Pancreas (tissue), 10 donors: Measurements from ENCODE around the gene NT5DC4. TPM values are rescaled to one million over a fixed set of nuclear protein-coding genes. Genes with fewer than 3 reads are reported as not detected.

ENCODE experiments used
- ATAC-seq, 4 donors: fragments of 200-7000 bp; cut with Tn5 transposase; one replicate each; pipeline versions ENCODE4 v1.8.0 to v1.9.1; 2020; ENCODE audit warnings: mild to moderate bottlenecking in 4 of 4, moderate library complexity in 4 of 4
- DNase-seq, 6 donors: peaks; one replicate each; pipeline ENCODE4 v3.0.0-alpha.2; 2020
- FAIRE-seq: peaks from 2 replicates; lab custom pipeline; 2012; peaks lifted over from hg19 to GRCh38; lab: Jason Lieb, UNC
- H3K27ac ChIP-seq, 4 donors: fragments of 200-600 bp; sonication (generic); 1 replicate in 3 of 4; 2 replicates in 1 of 4; pipeline versions ENCODE4 v1.5.0 to v1.8.0; 2020
- H3K27me3 ChIP-seq, 4 donors: fragments of 200-600 bp; one replicate each; pipeline ENCODE4 v1.8.0; 2021
- H3K36me3 ChIP-seq, 3 donors: fragments of 200-600 bp; sonication (generic) in 1 of 3; one replicate each; pipeline versions ENCODE4 v1.5.0 to v1.8.0; 2020 to 2021
- H3K4me1 ChIP-seq, 3 donors: fragments of 200-600 bp; one replicate each; pipeline ENCODE4 v1.8.0; 2021
- H3K4me3 ChIP-seq, 4 donors: fragments of 200-600 bp; sonication (generic) in 2 of 4; one replicate each; pipeline versions ENCODE4 v1.5.0 to v1.8.0; 2020 to 2021
- H3K9me3 ChIP-seq, 4 donors: fragments of 200-600 bp; one replicate each; pipeline ENCODE4 v1.8.0; 2021
- WGBS, 2 donors: extraction: QIAGEN DNeasy Blood & Tissue Kit; methylation state at CpG; one replicate each; pipeline ENCODE4 v1.1.7; 2013; 5-methylcytosine and 5-hydroxymethylcytosine counted together
- intact Hi-C, 3 donors: fragments of 100-400 bp; cut with DNase I; formaldehyde crosslinking; loops; one replicate each; pipeline versions ENCODE4 v1.11.1 to v1.14.2; 2022
- polyA plus RNA-seq, 2 donors: library from polyadenylated mRNA; stranded (reverse); fragments of 200-250 nt; gene quantifications; one replicate each; pipeline ENCODE4 v1.2.3, GENCODE V29; 2013
- total RNA-seq, 6 donors: library from RNA; stranded (reverse); fragmentation: NEBNext Ultra II Directional in 4 of 6; extraction: Animal tissue kit (Norgen Biotek cat#: 25700) in 4 of 6; gene quantifications; one replicate each; pipeline versions ENCODE4 v1.2.1 to v1.2.4, GENCODE V29; 2021 to 2023
- TF ChIP-seq, protein P1 (sequence below), 4 donors: fragments of 200-600 bp; sonication (generic) in 3 of 4; IDR thresholded peaks; one replicate each; pipeline versions ENCODE4 v1.5.0 to v1.8.0; 2021; ENCODE audit warnings: antibody characterized with exemption in 4 of 4
- donor health status: healthy with polysubstance abuse.
- donor health status: DM: no; HTN: no; CAD: no; lungs with moderate emphysema.
- donor health status: DM: no; HTN: no; CAD: no.
- donor health status: control.
- donor health status: control.
- donor health status: Bipolar disorder and iron deficiency.
- donor health status: DM: yes; HTN: yes; CAD: no.
- donor health status: DM: no; HTN: no; CAD: no.
- donor health status: DM: no; HTN: no; CAD: no.
- donor health status: DM: yes; HTN: yes; CAD: no.

Gene NT5DC4
- total and polyA plus RNA-seq, 8 donors: 0.09 TPM; not detected in 7

GRCh38 chr2:112749755-112750559, 29.1 kb downstream of the NT5DC4 start:
- Histone ChIP-seq H3K36me3 (no peaks in the 10 kb centered on the region), H3K4me3 (no peak overlapping the region), H3K4me1 (peaks cover 0 to 4% (median 0%) of the 10 kb centered on the region in 3 donors), H3K9me3 (no peaks in the 10 kb centered on the region), H3K27me3 (no peaks in the 10 kb centered on the region), H3K27ac (no peak overlapping the region)
- intact Hi-C loops: loop anchor here in 1 of 3 donors (5.0 to 10.0 kb wide), 2 partner anchors 137 to 185 kb away; no protein-coding TSS in a partner anchor
- FAIRE-seq (no peak), DNase-seq (peak; percentile 49 to 89 (median 74)), ATAC-seq (peak; percentile 61 to 97 (median 86))
- WGBS, 2 donors: 67 to 71% methylated on average over 9 of the region's 9 CpGs
- TF ChIP-seq, protein P1, sequence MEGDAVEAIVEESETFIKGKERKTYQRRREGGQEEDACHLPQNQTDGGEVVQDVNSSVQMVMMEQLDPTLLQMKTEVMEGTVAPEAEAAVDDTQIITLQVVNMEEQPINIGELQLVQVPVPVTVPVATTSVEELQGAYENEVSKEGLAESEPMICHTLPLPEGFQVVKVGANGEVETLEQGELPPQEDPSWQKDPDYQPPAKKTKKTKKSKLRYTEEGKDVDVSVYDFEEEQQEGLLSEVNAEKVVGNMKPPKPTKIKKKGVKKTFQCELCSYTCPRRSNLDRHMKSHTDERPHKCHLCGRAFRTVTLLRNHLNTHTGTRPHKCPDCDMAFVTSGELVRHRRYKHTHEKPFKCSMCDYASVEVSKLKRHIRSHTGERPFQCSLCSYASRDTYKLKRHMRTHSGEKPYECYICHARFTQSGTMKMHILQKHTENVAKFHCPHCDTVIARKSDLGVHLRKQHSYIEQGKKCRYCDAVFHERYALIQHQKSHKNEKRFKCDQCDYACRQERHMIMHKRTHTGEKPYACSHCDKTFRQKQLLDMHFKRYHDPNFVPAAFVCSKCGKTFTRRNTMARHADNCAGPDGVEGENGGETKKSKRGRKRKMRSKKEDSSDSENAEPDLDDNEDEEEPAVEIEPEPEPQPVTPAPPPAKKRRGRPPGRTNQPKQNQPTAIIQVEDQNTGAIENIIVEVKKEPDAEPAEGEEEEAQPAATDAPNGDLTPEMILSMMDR (IDR thresholded peaks at IDR 0.05): peak; percentile 69 to 93 (median 74)

DNA sequence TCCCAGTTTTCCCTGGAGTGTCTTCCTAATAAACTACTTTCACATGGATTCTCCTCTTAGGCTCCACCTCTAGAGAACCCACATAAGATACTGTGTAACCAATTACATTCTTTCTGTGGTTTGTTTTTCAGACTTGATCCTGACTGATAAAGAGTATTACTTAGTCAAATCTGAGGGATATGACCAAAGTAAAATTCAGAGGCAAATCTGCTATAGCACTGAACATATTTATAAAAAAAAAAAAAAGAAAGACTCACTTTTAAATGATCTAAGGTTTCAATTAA, 29.7 kb downstream of the NT5DC4 start:
- DNase-seq: no peak
- Histone ChIP-seq H3K4me1 (peaks cover 0 to 4% (median 0%) of the 10 kb centered on the region in 3 donors), H3K27me3 (no peaks in the 10 kb centered on the region), H3K4me3 (no peak overlapping the region), H3K36me3 (no peaks in the 10 kb centered on the region), H3K9me3 (no peaks in the 10 kb centered on the region), H3K27ac (no peak overlapping the region)
- TF ChIP-seq, protein P1 (IDR thresholded peaks at IDR 0.05): no peak
- FAIRE-seq: no peak
- intact Hi-C loops: loop anchor here in 1 of 3 donors (5.0 to 10.0 kb wide), 2 partner anchors 137 to 184 kb away; no protein-coding TSS in a partner anchor
- ATAC-seq: no peak

- H3K27ac ChIP-seq: no peak overlapping the region
- H3K9me3 ChIP-seq: no peaks in the 10 kb centered on the region
- no peak for DNase-seq
- H3K4me1 ChIP-seq: peaks cover 0 to 4% (median 0%) of the 10 kb centered on the region in 3 donors
- H3K36me3 ChIP-seq: no peaks in the 10 kb centered on the region
- no peak overlapping the region for H3K4me3 ChIP-seq
- intact Hi-C loops: loop anchor here in 1 of 3 donors (5.0 to 10.0 kb wide), 2 partner anchors 136 to 183 kb away; no protein-coding TSS in a partner anchor
- peak in 1 of 4 donors; percentile 36 for ATAC-seq
- FAIRE-seq: no peak
- no peaks in the 10 kb centered on the region for H3K27me3 ChIP-seq
- TF ChIP-seq, protein P1 (IDR thresholded peaks at IDR 0.05): no peak
Observed at GRCh38 chr2:112751451-112752197, 30.8 kb downstream of the NT5DC4 start.

GRCh38 chr2:112752667-112753066, 31.8 kb downstream of the NT5DC4 start:
- no peak for DNase-seq
- ATAC-seq: no peak
- H3K9me3 ChIP-seq: no peaks in the 10 kb centered on the region
- FAIRE-seq: no peak
- TF ChIP-seq, protein P1 (IDR thresholded peaks at IDR 0.05): no peak
- H3K4me1 ChIP-seq: peaks cover 0 to 4% (median 0%) of the 10 kb centered on the region in 3 donors
- WGBS, 2 donors: 89 to 92% methylated on average over 4 of the region's 4 CpGs
- H3K4me3 ChIP-seq: no peak overlapping the region
- no peak overlapping the region for H3K27ac ChIP-seq
- no peaks in the 10 kb centered on the region for H3K27me3 ChIP-seq
- H3K36me3 ChIP-seq: no peaks in the 10 kb centered on the region
- intact Hi-C loops: loop anchor here in 1 of 3 donors (5.0 to 10.0 kb wide), 2 partner anchors 135 to 182 kb away; no protein-coding TSS in a partner anchor
